H1 (cell line): ENCODE data around the gene CDH9. TPM values are rescaled to one million over a fixed set of nuclear protein-coding genes. Genes with fewer than 3 reads are reported as not detected.

Experiments used
- CTCF ChIA-PET: fragments of 300-600 bp; sonication (Branson Sonifier 250); formaldehyde crosslinking; loops from one replicate; lab custom pipeline; 2021; ENCODE audit not compliant: partially characterized antibody; lab: Charles Lee
- POLR2A ChIA-PET: fragments of 300-600 bp; sonication (Branson Sonifier 250); formaldehyde crosslinking; loops from one replicate; lab custom pipeline; 2021; ENCODE audit warnings: inconsistent platforms; ENCODE audit not compliant: partially characterized antibody; lab: Charles Lee
- DNase-seq, 2 experiments: peaks; one replicate each; pipeline versions ENCODE4 v3.0.0 to v3.0.0-alpha.2; 2010 to 2022; ENCODE audit warnings: low spot score in 2 of 2, low read depth in 1 of 2, mixed read lengths in 1 of 2
- FAIRE-seq: peaks from 2 replicates; lab custom pipeline; 2011; peaks lifted over from hg19 to GRCh38; lab: Jason Lieb, UNC
- H2AFZ ChIP-seq: 2 replicates; pipeline ENCODE4 v1.8.1; 2012; ENCODE audit warnings: low read length, inconsistent platforms
- H2AK5ac ChIP-seq: 2 replicates; pipeline ENCODE4 v1.6.1; 2013; ENCODE audit warnings: low read depth, low read length
- H2BK120ac ChIP-seq: replicated peaks from 2 replicates; pipeline ENCODE3; 2013; ENCODE audit warnings: low read depth, low read length, inconsistent platforms
- H2BK12ac ChIP-seq: 2 replicates; pipeline ENCODE4 v1.6.1; 2013; ENCODE audit warnings: low read depth, low read length
- H2BK15ac ChIP-seq: 2 replicates; pipeline ENCODE4 v1.6.1; 2013; ENCODE audit warnings: low read length
- H2BK20ac ChIP-seq: 2 replicates; pipeline ENCODE4 v1.6.1; 2013; ENCODE audit warnings: low read length
- H2BK5ac ChIP-seq: 2 replicates; pipeline ENCODE4 v1.6.1; 2013; ENCODE audit warnings: low read depth, low read length
- H3K14ac ChIP-seq: 2 replicates; pipeline ENCODE4 v1.6.1; 2013; ENCODE audit warnings: inconsistent platforms; ENCODE audit not compliant: insufficient read length
- H3K18ac ChIP-seq: 2 replicates; pipeline ENCODE4 v1.6.1; 2013; ENCODE audit warnings: low read length; ENCODE audit errors: extremely low read depth
- H3K23ac ChIP-seq: 2 replicates; pipeline ENCODE4 v1.6.1; 2013; ENCODE audit warnings: inconsistent platforms; ENCODE audit not compliant: insufficient read length
- H3K23me2 ChIP-seq: 2 replicates; pipeline ENCODE4 v1.6.1; 2013; ENCODE audit warnings: low read depth, low read length
- H3K27ac ChIP-seq: 2 replicates; pipeline ENCODE4 v1.6.1; 2011; ENCODE audit warnings: low read depth, low read length, inconsistent platforms
- H3K27me3 ChIP-seq, 4 experiments: replicated peaks in 1 of 4; 1 replicate in 1 of 4; 2 replicates in 3 of 4; pipeline versions ENCODE4 v1.6.1 to v1.8.1; 2011 to 2013; ENCODE audit warnings: low read length in 3 of 4, mild to moderate bottlenecking in 3 of 4, inconsistent platforms in 2 of 4, mixed read lengths in 2 of 4, moderate library complexity in 1 of 4; ENCODE audit not compliant: control insufficient read depth in 3 of 4, insufficient read depth in 3 of 4; ENCODE audit errors: extremely low read depth in 1 of 4
- H3K36me3 ChIP-seq, 4 experiments: 2 replicates each; pipeline versions ENCODE4 v1.6.1 to v1.8.1; 2011 to 2013; ENCODE audit warnings: mild to moderate bottlenecking in 4 of 4, low read length in 3 of 4, moderate library complexity in 2 of 4, control low read depth in 1 of 4, inconsistent platforms in 1 of 4; ENCODE audit not compliant: insufficient read depth in 4 of 4, control insufficient read depth in 2 of 4
- H3K4ac ChIP-seq: replicated peaks from 2 replicates; pipeline ENCODE3; 2013; ENCODE audit warnings: low read length, low read depth, mixed read lengths, inconsistent platforms; ENCODE audit not compliant: insufficient read length
- H3K4me1 ChIP-seq, 4 experiments: replicated peaks in 1 of 4; 1 replicate in 1 of 4; 2 replicates in 3 of 4; pipeline versions ENCODE4 v1.6.1 to v1.8.1; 2011 to 2013; ENCODE audit warnings: low read length in 3 of 4, inconsistent platforms in 2 of 4, mixed read lengths in 1 of 4; ENCODE audit not compliant: insufficient read depth in 4 of 4, control insufficient read depth in 3 of 4
- H3K4me2 ChIP-seq, 2 experiments: 2 replicates each; pipeline versions ENCODE4 v1.6.1 to v1.8.1; 2011 to 2013; ENCODE audit warnings: low read depth in 2 of 2, low read length in 2 of 2, control low read depth in 1 of 2, inconsistent platforms in 1 of 2, mild to moderate bottlenecking in 1 of 2; ENCODE audit not compliant: insufficient read depth in 1 of 2
- H3K4me3 ChIP-seq, 4 experiments: fragments of 200-600, 300-600 bp in 1 of 4; sonication (generic), shearing (Covaris generic), sonication (Bioruptor Twin) in 1 of 4; 2 replicates each; pipeline versions ENCODE4 v1.5.1 to v1.8.1; 2011 to 2016; ENCODE audit warnings: low read length in 4 of 4, low read depth in 3 of 4, control low read depth in 2 of 4, inconsistent platforms in 2 of 4, mild to moderate bottlenecking in 2 of 4, mixed read lengths in 1 of 4, moderate library complexity in 1 of 4; ENCODE audit not compliant: insufficient read depth in 2 of 4; ENCODE audit errors: extremely low read depth in 1 of 4
- H3K56ac ChIP-seq: replicated peaks from 2 replicates; pipeline ENCODE3; 2013; ENCODE audit warnings: low read depth, mild to moderate bottlenecking, mixed read lengths, low read length, inconsistent platforms; ENCODE audit not compliant: insufficient read length
- H3K79me1 ChIP-seq: 2 replicates; pipeline ENCODE4 v1.6.1; 2013; ENCODE audit warnings: low read depth, low read length, control low read depth
- H3K79me2 ChIP-seq, 2 experiments: 2 replicates each; pipeline versions ENCODE4 v1.6.1 to v1.8.1; 2012 to 2013; ENCODE audit warnings: low read length in 2 of 2, mild to moderate bottlenecking in 2 of 2, inconsistent platforms in 1 of 2; ENCODE audit not compliant: insufficient read depth in 2 of 2, control insufficient read depth in 1 of 2
- H3K9ac ChIP-seq, 4 experiments: replicated peaks in 1 of 4; 1 replicate in 1 of 4; 2 replicates in 3 of 4; pipeline versions ENCODE4 v1.6.1 to v1.8.1; 2011 to 2013; ENCODE audit warnings: low read depth in 3 of 4, low read length in 3 of 4, control low read depth in 2 of 4, mild to moderate bottlenecking in 2 of 4, moderate library complexity in 2 of 4, inconsistent platforms in 1 of 4; ENCODE audit errors: extremely low read depth in 1 of 4
- H3K9me3 ChIP-seq, 2 experiments: 2 replicates each; pipeline versions ENCODE4 v1.6.1 to v1.8.1; 2012 to 2013; ENCODE audit warnings: mild to moderate bottlenecking in 2 of 2, moderate library complexity in 2 of 2, control low read depth in 1 of 2, inconsistent platforms in 1 of 2, low read depth in 1 of 2, low read length in 1 of 2, mixed read lengths in 1 of 2; ENCODE audit not compliant: insufficient read depth in 2 of 2
- H4K20me1 ChIP-seq, 2 experiments: replicated peaks in 1 of 2; 2 replicates each; pipeline versions ENCODE3 to v1.8.1; 2011 to 2013; ENCODE audit warnings: inconsistent platforms in 2 of 2, low read length in 2 of 2, mild to moderate bottlenecking in 1 of 2; ENCODE audit not compliant: insufficient read depth in 2 of 2, control insufficient read depth in 1 of 2
- H4K5ac ChIP-seq: 2 replicates; pipeline ENCODE4 v1.6.1; 2013; ENCODE audit warnings: low read length, low read depth, mixed read lengths, inconsistent platforms; ENCODE audit not compliant: insufficient read length
- H4K8ac ChIP-seq: 2 replicates; pipeline ENCODE4 v1.8.0; 2013; ENCODE audit warnings: mild to moderate bottlenecking, moderate library complexity, low read length, inconsistent platforms; ENCODE audit not compliant: insufficient read depth; ENCODE audit errors: extremely low read depth
- H4K91ac ChIP-seq: replicated peaks from 2 replicates; pipeline ENCODE3; 2013; ENCODE audit warnings: low read length, mixed read lengths, inconsistent platforms; ENCODE audit not compliant: insufficient read length
- BRCA1 ChIP-seq: IDR thresholded peaks from 2 replicates; pipeline ENCODE4 v1.6.1; 2012; ENCODE audit warnings: low read depth, low read length, improper control_type of control experiment
- CEBPB ChIP-seq: IDR thresholded peaks from 2 replicates; pipeline ENCODE4 v1.6.1; 2012; ENCODE audit warnings: low read depth, low read length
- CREB1 ChIP-seq: IDR thresholded peaks from 2 replicates; pipeline ENCODE4 v1.6.1; 2012; ENCODE audit warnings: inconsistent platforms
- HDAC2 ChIP-seq, 2 experiments: fragments of 300-600 bp in 1 of 2; sonication (generic) in 1 of 2; IDR thresholded peaks; 2 replicates each; pipeline ENCODE4 v1.6.1; 2011 to 2012; ENCODE audit warnings: low read depth in 2 of 2, low read length in 2 of 2, mild to moderate bottlenecking in 2 of 2, moderate library complexity in 2 of 2, borderline replicate concordance in 1 of 2, inconsistent platforms in 1 of 2
- JUN ChIP-seq: IDR thresholded peaks from 2 replicates; pipeline ENCODE4 v1.6.1; 2011; ENCODE audit warnings: low read depth, mild to moderate bottlenecking, improper control_type of control experiment, low read length
- KDM1A ChIP-seq: fragments of 200-600, 300-600 bp; sonication (generic); IDR thresholded peaks from 2 replicates; pipeline ENCODE4 v1.7.1; 2016; ENCODE audit warnings: mild to moderate bottlenecking, low read length, borderline replicate concordance
- NRF1 ChIP-seq: IDR thresholded peaks from 2 replicates; pipeline ENCODE4 v1.6.1; 2011; ENCODE audit warnings: mild to moderate bottlenecking, low read depth, low read length, improper control_type of control experiment
- PHF8 ChIP-seq: fragments of 200-600 bp; sonication (generic); conservative IDR thresholded peaks from 2 replicates; pipeline ENCODE4 v1.7.1; 2012; ENCODE audit warnings: low read depth, mild to moderate bottlenecking, inconsistent platforms, low read length, moderate library complexity
- RFX5 ChIP-seq: IDR thresholded peaks from 2 replicates; pipeline ENCODE4 v1.6.1; 2011; ENCODE audit warnings: low read depth, low read length, improper control_type of control experiment, borderline replicate concordance
- RNF2 ChIP-seq: fragments of 200-900, 300-1000 bp; sonication (generic); IDR thresholded peaks from 2 replicates; pipeline ENCODE4 v1.7.1; 2016; ENCODE audit warnings: borderline replicate concordance, low read depth, mild to moderate bottlenecking, antibody characterized with exemption, low read length; ENCODE audit not compliant: poor library complexity, severe bottlenecking; ENCODE audit errors: missing control alignments
- RXRA ChIP-seq: IDR thresholded peaks from 2 replicates; pipeline ENCODE4 v1.6.1; 2011; ENCODE audit warnings: low read depth, mild to moderate bottlenecking, low read length, moderate library complexity; ENCODE audit not compliant: insufficient read depth
- SIRT6 ChIP-seq: IDR thresholded peaks from one replicate; pipeline ENCODE4 v1.7.1; 2012; ENCODE audit warnings: low read length, inconsistent platforms
- SRF ChIP-seq: IDR thresholded peaks from 2 replicates; pipeline ENCODE4 v1.6.1; 2011; ENCODE audit warnings: mild to moderate bottlenecking, low read depth, low read length, moderate library complexity
- WGBS, 2 experiments: shearing (Covaris generic) in 1 of 2; methylation state at CpG; one replicate each; pipeline versions ENCODE4 v1.1.6 to v1.1.7; 2013 to 2015; ENCODE audit warnings: low lambda C conversion rate in 2 of 2, mixed read lengths in 2 of 2, inconsistent platforms in 1 of 2, low coverage in 1 of 2, missing lambda C conversion rate in 1 of 2; ENCODE audit not compliant: insufficient replicate concordance in 2 of 2, insufficient coverage in 1 of 2, insufficient read length in 1 of 2; ENCODE audit errors: extremely low coverage in 1 of 2, missing lambda C conversion rate in 1 of 2; 5-methylcytosine and 5-hydroxymethylcytosine counted together
- polyA plus RNA-seq, 7 experiments: library from polyadenylated mRNA; depleted of rRNA in 3 of 7; stranded (reverse) in 5 of 7; unstranded in 2 of 7; fragments of >200 nt in 5 of 7; fragments of 200-250 nt in 2 of 7; gene quantifications; 1 replicate in 5 of 7; 2 replicates in 1 of 7; 4 replicates in 1 of 7; pipeline versions ENCODE4 v1.2.1 to v1.2.3, GENCODE V29; 2011 to 2013; ENCODE audit warnings: missing spikeins in 2 of 7, mixed read lengths in 2 of 7
- total RNA-seq: library from RNA; stranded (reverse); fragmentation: NEBNext Ultra II Directional; extraction: Animal tissue kit (Norgen Biotek cat#: 25700); gene quantifications from 2 replicates; pipeline ENCODE4 v1.2.1, GENCODE V29; 2021

The CDH9 gene
- total and polyA plus RNA-seq, 2 of the 8 experiments (the other 6 are each of a cell fraction or from before 2014, with no cell fraction given) = 0.54 to 1.0 TPM

- H3K56ac ChIP-seq = no peak overlapping the region
- no peaks in the 10 kb centered on the region for H3K36me3 ChIP-seq
- H3K9ac ChIP-seq = no peak overlapping the region
- no peaks in the 10 kb centered on the region for H3K9me3 ChIP-seq
- no peak overlapping the region for H2BK5ac ChIP-seq
- no peak overlapping the region for H3K4ac ChIP-seq
- no peak overlapping the region for H2BK20ac ChIP-seq
- H2BK12ac ChIP-seq = no peak overlapping the region
- H3K27ac ChIP-seq = no peak overlapping the region
- H3K4me3 ChIP-seq = no peak overlapping the region
- no peaks in the 10 kb centered on the region for H3K27me3 ChIP-seq
- H2BK120ac ChIP-seq = no peak overlapping the region
- no peaks in the 10 kb centered on the region for H3K79me2 ChIP-seq
- H3K18ac ChIP-seq = no peak overlapping the region
- H3K23me2 ChIP-seq = no peaks in the 10 kb centered on the region
- H3K4me2 ChIP-seq = no peak overlapping the region
- no peaks in the 10 kb centered on the region for H3K79me1 ChIP-seq
- H4K91ac ChIP-seq = no peak overlapping the region
- H3K4me1 ChIP-seq = no peaks in the 10 kb centered on the region
- no peaks in the 10 kb centered on the region for H4K20me1 ChIP-seq
- no peak overlapping the region for H4K8ac ChIP-seq
- no peak overlapping the region for H2AK5ac ChIP-seq
- no peak overlapping the region for H2BK15ac ChIP-seq
- H2AFZ ChIP-seq = no peak overlapping the region
- ChIA-PET CTCF (no interaction called here), POLR2A (no interaction called here)
- H3K14ac ChIP-seq = no peak overlapping the region
- no peak overlapping the region for H3K23ac ChIP-seq
- 80 to 100% methylated on average over 1 to 3 of the region's 3 CpGs for WGBS, 2 experiments
- H4K5ac ChIP-seq = no peak overlapping the region
- no peak for DNase-seq
- no peak for FAIRE-seq
- no peak for TF ChIP-seq SIRT6
- no peak for TF ChIP-seq PHF8
- no peak for TF ChIP-seq RFX5
- TF ChIP-seq RXRA = no peak
- no peak for TF ChIP-seq KDM1A
- no peak for TF ChIP-seq BRCA1
- TF ChIP-seq CREB1 = no peak
- no peak for TF ChIP-seq NRF1
- no peak for TF ChIP-seq HDAC2 (IDR thresholded peaks at IDR 0.05; ENCODE audit: borderline replicate concordance in 1 of 2, low read depth in 2 of 2, low read length in 2 of 2)
- TF ChIP-seq SRF = no peak
- no peak for TF ChIP-seq RNF2
- no peak for TF ChIP-seq JUN
- TF ChIP-seq CEBPB = no peak
Observed at GRCh38 chr5:27008604-27009539, 29.5 kb downstream of the CDH9 start.
